GM12864 (cell line): ENCODE measurements around the gene DAPL1.

Experiments
- DNase-seq: peaks from one replicate; pipeline ENCODE4 v3.0.0-alpha.2; 2011; ENCODE audit warnings: low read depth
- H3K4me3 ChIP-seq: 2 replicates; pipeline ENCODE4 v1.5.1; 2011; ENCODE audit warnings: mild to moderate bottlenecking, low read depth, low read length, control low read depth
- TF ChIP-seq, protein P1 (sequence below): IDR thresholded peaks from 2 replicates; pipeline ENCODE4 v1.5.1; 2011; ENCODE audit warnings: low read depth, mild to moderate bottlenecking, moderate library complexity, low read length, control low read depth, inconsistent platforms; ENCODE audit errors: missing control alignments

Gene DAPL1

DNA sequence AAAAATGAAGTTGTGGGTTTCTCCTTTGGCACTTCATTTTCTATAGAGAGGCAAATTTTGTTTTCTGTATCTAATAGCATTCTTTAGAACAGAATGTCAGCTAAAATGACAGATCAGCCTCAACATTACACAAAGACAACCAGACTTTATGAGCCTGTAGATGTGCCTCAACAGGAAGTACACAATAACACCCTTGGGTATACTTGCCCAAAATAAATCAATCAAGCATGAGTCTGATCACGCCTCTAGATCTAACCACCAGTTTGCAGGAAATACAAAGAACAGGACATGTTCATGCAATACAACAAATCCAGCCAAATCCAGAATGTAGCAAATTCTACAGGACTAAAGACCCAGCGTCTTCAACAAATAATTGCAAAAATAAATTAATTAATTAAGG lies 11.2 kb upstream of the DAPL1 start:
- DNase-seq = no peak
- no peak overlapping the region for H3K4me3 ChIP-seq
- TF ChIP-seq, protein P1, sequence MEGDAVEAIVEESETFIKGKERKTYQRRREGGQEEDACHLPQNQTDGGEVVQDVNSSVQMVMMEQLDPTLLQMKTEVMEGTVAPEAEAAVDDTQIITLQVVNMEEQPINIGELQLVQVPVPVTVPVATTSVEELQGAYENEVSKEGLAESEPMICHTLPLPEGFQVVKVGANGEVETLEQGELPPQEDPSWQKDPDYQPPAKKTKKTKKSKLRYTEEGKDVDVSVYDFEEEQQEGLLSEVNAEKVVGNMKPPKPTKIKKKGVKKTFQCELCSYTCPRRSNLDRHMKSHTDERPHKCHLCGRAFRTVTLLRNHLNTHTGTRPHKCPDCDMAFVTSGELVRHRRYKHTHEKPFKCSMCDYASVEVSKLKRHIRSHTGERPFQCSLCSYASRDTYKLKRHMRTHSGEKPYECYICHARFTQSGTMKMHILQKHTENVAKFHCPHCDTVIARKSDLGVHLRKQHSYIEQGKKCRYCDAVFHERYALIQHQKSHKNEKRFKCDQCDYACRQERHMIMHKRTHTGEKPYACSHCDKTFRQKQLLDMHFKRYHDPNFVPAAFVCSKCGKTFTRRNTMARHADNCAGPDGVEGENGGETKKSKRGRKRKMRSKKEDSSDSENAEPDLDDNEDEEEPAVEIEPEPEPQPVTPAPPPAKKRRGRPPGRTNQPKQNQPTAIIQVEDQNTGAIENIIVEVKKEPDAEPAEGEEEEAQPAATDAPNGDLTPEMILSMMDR = no peak

- no peak for DNase-seq
- TF ChIP-seq, protein P1 = no peak
Observed at GRCh38 chr2:158786897-158787296, 8.2 kb upstream of the DAPL1 start.

DNA sequence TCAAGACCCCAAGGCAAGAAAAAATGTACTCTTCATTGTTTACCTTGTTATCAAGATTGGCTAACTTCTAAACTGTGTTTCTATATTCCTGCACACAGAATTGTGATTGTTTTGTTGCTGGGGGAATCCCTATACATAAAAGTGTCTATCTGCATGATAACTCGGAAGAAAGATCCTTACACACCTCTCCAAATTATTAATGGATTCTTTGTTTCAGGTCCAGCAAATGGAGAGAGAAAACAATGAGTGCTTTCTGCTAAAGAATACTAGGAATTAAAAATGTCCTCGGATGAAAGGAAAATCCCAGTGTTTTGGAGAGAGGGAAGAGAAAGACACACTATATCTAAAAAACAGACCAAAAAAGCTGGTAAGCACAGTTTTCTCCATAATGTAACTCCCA lies 6.2 kb upstream of the DAPL1 start:
- TF ChIP-seq, protein P1 = no peak
- no peak overlapping the region for H3K4me3 ChIP-seq
- DNase-seq = no peak

More at GRCh38 chr2:158786897-158787296, 8.2 kb upstream of the DAPL1 start:
- no peak overlapping the region for H3K4me3 ChIP-seq

- no peak overlapping the region for H3K4me3 ChIP-seq
- TF ChIP-seq, protein P1 = no peak
- DNase-seq = no peak
Observed at GRCh38 chr2:158796652-158797051, 1.5 kb downstream of the DAPL1 start.

DNA sequence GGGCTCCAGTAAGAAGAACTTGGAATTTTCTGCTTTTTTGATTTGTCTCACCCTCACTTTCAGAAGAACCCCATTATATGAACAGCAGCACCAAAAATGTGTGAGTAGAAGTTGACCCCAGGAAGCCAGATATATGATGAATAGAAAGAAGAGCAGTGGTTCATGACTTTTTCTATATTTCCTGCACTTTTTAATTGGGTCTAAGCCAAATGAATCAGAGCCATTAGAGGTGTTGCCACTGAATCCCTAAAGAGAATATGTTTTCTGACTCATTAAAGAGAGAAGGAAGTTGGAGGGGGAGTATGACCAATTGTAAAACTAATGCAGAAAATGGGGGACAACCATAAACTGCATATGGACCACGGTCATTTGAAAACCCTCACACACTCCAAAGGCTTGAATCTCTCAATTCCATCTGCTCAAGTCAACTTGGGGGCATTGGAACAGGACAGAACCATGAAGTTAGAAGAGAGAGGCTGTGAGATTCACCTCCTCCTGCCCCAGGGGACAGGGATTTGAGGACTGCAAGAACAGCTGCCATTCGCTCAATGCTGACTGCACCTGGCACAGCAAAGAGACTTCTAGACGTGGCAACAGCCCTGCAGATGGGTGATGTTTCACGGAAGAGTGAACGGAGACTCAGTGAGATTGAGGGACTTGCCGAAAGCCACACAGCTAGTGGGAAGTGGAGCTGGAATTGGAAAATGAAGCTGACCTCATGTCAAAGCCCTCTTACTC lies 3.0 kb downstream of the DAPL1 start:
- TF ChIP-seq, protein P1 = no peak
- DNase-seq = no peak
- H3K4me3 ChIP-seq = no peak overlapping the region

DNA sequence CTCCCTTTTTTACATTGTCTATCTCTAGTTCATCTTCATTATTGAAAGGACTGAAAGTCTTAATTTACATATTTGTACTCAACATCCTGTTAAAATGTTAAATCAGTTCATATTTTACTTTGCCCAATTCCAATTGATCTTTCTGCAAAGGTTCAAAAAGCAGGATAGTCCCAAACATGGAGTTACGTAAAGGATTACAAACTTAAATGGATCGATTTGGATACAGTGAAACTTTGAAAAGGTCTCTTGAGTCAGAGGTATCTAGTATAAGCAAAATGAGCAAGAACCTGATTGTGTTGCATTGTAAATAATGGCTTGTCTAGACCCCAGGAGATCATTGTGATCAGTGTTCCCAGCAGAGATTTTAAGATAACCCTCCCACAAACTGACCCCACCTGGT lies 4.1 kb downstream of the DAPL1 start:
- DNase-seq = no peak
- TF ChIP-seq, protein P1 = no peak
- no peak overlapping the region for H3K4me3 ChIP-seq

DNA sequence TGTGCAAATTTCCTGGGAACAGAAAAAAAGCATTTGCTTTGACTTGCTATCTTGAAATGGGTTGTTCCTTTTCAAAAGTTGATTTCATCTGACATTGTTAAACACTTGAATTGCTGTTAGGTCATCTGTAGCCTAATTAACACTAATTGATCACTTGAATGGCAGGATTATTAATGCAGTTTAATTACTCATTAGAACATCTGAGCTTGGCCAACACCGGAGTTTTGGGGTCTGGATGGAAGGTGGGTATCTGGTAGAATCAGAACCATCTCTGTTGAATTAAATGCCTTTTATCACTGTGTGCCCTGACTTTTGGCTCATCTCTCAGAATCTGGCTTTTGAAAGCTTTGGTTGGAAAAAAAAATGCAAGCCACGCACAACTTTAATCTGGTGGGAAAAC lies 8.4 kb downstream of the DAPL1 start:
- TF ChIP-seq, protein P1 = no peak
- DNase-seq = no peak
- no peak overlapping the region for H3K4me3 ChIP-seq
